PFSK-1 (cell line): ENCODE data around the gene SYT13.

ENCODE experiments used
- POLR2AphosphoS5 ChIP-seq: IDR thresholded peaks from 2 replicates; pipeline ENCODE4 v1.6.1; 2012; ENCODE audit warnings: low read depth, mild to moderate bottlenecking, control low read depth, low read length, moderate library complexity
- SIN3A ChIP-seq: IDR thresholded peaks from 2 replicates; pipeline ENCODE4 v1.6.1; 2012; ENCODE audit warnings: mild to moderate bottlenecking, low read length, moderate library complexity, borderline replicate concordance; ENCODE audit not compliant: insufficient read depth

DNA sequence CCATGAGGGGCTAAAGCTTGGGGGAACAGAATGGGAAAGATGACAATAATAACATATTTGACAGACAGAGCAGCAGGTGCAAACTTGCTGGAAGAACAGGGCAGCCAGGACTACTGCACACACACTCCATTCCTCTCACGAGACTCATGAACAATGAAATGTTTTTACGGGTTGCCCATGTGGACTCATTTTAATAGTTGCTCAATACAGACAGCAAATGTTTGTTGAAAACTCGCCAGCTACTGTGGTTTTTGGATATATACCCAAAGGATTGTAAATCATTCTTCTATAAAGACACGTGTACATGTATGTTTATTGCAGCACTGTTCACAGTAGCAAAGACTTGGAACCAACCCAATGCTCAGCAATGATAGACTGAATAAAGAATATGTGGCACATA is 10.3 kb downstream of the SYT13 start:
- no peak for TF ChIP-seq POLR2AphosphoS5
- no peak for TF ChIP-seq SIN3A
